Measurements from ENCODE around the gene TEKTIP1. TPM values are rescaled to one million over a fixed set of nuclear protein-coding genes. Genes with fewer than 3 reads are reported as not detected.
A peak's percentile ranks its signal among the peaks of the same experiment; 100 is the strongest.

The TEKTIP1 gene
- total and polyA plus RNA-seq, 9 of the 15 experiments (the other 6 are each of a cell fraction or from before 2014, with no cell fraction given) = 0.66 TPM; not detected in 8

- TF ChIP-seq GABPA (tag; conservative IDR thresholded peaks at IDR 0.05; ENCODE audit: low read depth) (0 out of 2 replicates have a peak, but pooled peaks have one; percentile 14), ZNF561 (CRISPR knock-in tag; conservative IDR thresholded peaks at IDR 0.05) (no peak), ZNF408 (CRISPR knock-in tag; IDR thresholded peaks at IDR 0.05; ENCODE audit: low read depth) (no peak), KLF10 (CRISPR knock-in tag; IDR thresholded peaks at IDR 0.05) (no peak), TCF3 (CRISPR knock-in tag; IDR thresholded peaks at IDR 0.05) (peak; percentile 62), TBP (optimal IDR thresholded peaks at IDR 0.05; ENCODE audit: low read depth, low read length) (no peak), KDM1A (IDR thresholded peaks at IDR 0.05) (no peak; a peak in 1 of 4 replicates), TARDBP (IDR thresholded peaks at IDR 0.05) (no peak), XRCC5 (IDR thresholded peaks at IDR 0.05; ENCODE audit: low read depth, low read length) (no peak), NUFIP1 (IDR thresholded peaks at IDR 0.05; ENCODE audit: partially characterized antibody) (no peak), ZFP1 (CRISPR knock-in tag; IDR thresholded peaks at IDR 0.05) (no peak), EWSR1 (IDR thresholded peaks at IDR 0.05; ENCODE audit: borderline replicate concordance, low read depth, partially characterized antibody) (no peak), MAFK (IDR thresholded peaks at IDR 0.05; ENCODE audit: low read length) (peak; percentile 68), ZBED1 (IDR thresholded peaks at IDR 0.05) (no peak), RAD51 (IDR thresholded peaks at IDR 0.05; ENCODE audit: borderline replicate concordance, low read depth) (peak; percentile 60; the same call in 1 of the 2 replicates), ZNF75A (CRISPR knock-in tag; IDR thresholded peaks at IDR 0.05) (no peak), POLR2H (tag; IDR thresholded peaks at IDR 0.05; ENCODE audit: low read depth) (no peak), ZBTB33 (CRISPR knock-in tag; IDR thresholded peaks at IDR 0.05) (no peak), ZNF79 (CRISPR knock-in tag; IDR thresholded peaks at IDR 0.05; ENCODE audit: low read depth) (no peak), CHAMP1 (IDR thresholded peaks at IDR 0.05) (no peak), ATF1 (CRISPR knock-in tag; IDR thresholded peaks at IDR 0.05) (no peak), ATF1 (tag; IDR thresholded peaks at IDR 0.05) (0 out of 2 replicates have a peak, but pooled peaks have one; percentile 70), ZNF764 (CRISPR knock-in tag; IDR thresholded peaks at IDR 0.05; ENCODE audit: low read depth) (no peak), USF2 (CRISPR knock-in tag; IDR thresholded peaks at IDR 0.05) (0 out of 2 replicates have a peak, but pooled peaks have one; percentile 8), U2AF2 (optimal IDR thresholded peaks at IDR 0.05; ENCODE audit: low read depth, low read length) (no peak), FOXP4 (CRISPR knock-in tag; IDR thresholded peaks at IDR 0.05; ENCODE audit: borderline replicate concordance) (no peak)
Observed at GRCh38 chr19:3521104-3521445, 17.9 kb upstream of the TEKTIP1 start (continued).

Measured in K562 (cell line).